HG03565 (cell line): ENCODE data around the gene ZNF710.
A peak's percentile ranks its signal among the peaks of the same experiment; 100 is the strongest.
"Not testable (repeated sequence)": the region's sequence is repeated elsewhere in the genome, so short reads cannot be mapped to it uniquely, and the experiment has no call there.

Source experiments
- ATAC-seq: cut with Tn5 transposase; IDR thresholded peaks from one replicate; pipeline ENCODE4 v1.9.1; 2021; ENCODE audit warnings: mild to moderate bottlenecking, moderate library complexity; ENCODE audit not compliant: unreplicated experiment

ZNF710 gene

DNA sequence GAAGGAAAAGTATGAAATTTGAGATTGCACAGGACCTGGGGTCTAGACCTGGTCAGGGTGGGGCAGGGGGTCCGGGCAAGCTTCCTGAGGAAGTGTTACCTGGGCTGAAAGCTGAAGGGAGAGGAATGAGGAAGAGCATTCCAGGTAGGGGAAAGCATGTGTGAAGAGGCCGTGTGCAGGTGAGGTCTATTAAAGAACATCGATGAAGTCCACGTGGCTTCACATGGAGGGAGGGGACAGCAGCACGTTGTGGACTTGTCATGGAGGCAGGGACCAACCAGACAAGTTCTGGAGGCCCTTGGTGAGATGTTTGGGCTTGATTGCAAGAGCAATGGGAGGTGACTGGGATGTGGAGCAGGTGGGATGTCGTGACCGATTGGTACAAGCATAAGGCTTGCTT lies 54.1 kb downstream of the ZNF710 start:
- ATAC-seq: no peak

DNA sequence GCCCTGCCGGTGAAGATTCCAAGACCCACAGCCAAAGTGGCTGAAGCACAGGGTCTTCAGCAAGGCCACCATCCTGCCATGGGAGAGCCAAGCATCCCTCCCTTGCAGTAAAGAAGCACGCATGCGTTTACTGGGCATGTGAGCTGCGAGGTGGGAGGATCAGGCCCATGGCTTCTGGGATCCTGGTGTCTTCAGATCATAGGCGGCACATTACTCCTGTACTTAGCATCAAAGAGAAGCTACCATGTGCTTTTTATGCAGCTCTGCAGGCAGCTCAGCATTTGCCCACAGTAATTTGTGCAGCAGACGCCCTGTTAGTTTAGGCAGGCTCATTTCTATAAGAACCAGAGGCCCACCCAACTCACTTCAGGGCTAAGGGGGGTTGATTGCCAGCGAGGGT lies 55.4 kb downstream of the ZNF710 start:
- no peak for ATAC-seq

DNA sequence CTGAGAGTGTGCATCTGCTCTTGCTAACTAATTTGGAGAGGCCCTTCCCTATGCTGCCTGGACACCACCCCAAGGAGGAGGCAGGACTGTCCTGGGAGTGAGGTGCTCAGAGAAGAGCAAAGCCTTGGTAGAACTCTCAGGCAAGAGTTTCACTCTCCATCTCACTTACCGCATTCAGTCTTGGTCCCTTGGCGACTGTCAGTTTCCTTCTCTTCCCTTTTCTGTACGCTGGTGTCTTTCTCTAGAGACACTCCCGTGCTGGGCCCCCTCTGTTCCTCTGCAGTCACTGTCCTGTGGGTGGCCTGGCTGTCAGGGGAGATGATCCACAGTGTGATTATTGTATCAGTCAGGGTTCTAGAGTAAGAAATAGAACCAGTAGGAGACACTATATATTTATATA lies 57.2 kb downstream of the ZNF710 start:
- no peak for ATAC-seq

DNA sequence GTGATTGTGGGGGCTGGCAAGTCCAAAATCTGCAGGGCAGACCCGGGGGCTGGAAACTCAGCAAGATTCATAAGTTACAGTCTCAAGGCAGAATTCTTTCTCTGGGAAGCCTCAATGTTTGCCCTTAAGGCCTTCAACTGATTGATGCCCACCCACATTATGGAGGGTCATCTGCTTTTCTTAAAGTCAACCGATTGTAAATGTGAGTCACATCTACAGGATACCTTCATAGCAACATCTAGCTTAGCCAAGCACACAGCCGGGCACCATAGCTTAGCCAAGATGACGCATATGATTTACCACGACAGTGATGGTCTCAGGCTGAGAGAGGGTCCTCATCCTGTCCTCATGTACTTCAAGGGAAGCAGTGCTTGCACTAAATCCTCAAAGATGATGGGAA lies 57.7 kb downstream of the ZNF710 start:
- no peak for ATAC-seq

DNA sequence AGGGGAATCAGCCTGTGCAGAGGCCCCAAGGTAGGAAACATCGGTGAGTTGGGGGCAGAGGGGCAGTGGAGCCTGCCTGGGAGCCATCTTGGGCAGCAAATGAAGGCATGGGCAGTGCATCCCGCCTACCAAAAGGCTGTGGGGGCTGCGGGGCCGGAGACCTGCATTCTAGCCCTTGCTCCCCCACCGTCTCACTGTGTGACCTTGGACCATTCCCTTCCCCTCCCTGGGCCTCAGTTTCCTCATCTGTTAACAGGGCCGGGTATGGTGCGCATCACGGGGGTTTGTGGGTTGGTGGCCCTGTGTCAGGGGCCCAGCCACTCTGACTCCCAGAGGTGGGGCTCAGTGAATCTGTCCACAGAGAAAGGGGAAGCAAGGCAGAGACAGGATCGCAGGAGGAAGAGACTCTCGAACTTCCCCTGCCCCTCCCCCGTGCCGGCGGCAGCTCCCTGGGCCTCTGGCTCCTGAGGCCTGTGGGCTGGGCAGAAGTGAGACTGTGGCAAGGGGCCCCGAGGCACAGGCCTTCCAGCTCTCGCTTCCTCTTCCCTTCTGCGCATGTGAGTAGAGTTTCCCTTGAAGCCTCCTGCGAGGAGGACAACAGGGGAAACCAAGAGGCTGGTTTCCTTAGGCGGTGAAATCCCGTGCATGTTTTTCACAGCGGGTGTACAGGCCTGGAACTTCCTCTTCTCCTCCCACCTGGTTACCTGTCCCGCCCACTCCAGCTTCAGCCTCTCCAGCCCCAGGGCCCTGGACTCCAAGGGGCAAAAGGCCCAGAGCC lies 58.3 kb downstream of the ZNF710 start:
- ATAC-seq: peak; percentile 86

DNA sequence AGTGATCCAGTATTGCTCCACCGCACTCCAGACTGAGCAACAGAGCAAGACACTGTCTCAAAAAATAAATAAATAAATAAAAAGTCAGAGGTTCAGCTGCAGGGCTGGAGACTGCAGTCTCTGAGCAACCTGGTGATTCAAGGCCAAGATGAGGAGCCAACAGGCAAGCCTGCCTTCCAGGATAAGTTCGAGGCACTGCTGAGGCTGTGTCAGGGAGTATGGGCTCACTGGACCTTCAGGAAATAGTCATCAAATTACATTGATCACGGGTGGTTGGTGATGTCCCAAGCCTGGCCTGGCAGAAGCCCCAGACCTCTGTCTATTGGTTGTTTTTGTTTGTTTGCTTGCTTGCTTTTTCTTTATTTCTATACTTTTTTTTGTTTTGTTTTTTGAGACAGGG lies 59.7 kb downstream of the ZNF710 start:
- no peak for ATAC-seq

DNA sequence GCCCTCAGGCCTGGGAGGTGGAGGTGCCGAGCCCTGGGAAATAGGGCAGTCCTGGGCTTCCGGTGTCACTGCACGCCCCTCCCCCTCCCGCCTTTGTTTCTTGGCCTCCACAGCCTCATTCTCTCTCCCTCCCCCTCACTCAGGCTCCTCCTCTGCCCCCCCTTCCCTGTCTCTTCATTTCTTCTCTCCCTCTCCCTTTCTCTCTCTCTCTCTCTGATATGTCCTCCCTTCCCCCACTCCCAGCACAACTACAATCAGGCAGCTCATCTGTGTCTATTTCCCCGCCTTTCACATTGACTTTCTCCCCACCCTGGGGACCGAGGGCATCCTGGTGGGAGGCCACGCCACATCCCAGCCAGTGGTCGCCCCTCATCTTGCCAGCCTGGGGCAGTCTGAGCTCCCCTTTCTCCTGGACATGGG lies 60.9 kb downstream of the ZNF710 start:
- ATAC-seq: no peak

DNA sequence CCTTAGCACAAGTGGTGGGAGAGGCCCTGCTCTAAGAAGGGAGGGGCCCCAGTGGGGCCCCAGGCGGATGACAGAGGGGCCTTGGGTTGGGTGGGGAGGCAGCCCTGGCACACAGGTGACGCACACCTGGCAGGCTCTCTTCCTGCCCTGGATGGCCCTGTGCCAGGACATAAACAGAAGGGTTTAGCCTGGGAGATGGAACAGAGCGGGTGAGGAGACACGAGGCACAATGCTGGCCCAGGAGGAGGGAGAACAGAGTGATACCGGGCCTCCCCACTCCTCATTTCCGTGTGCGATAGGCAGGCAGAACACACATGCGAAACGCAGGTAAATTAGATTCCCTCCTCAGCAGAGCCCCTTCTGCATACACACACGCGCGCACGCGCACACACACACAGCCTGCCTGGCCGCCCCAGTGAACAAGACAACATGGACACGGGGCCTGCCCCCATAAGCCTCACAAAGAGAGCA lies 61.4 kb downstream of the ZNF710 start:
- ATAC-seq: no peak

DNA sequence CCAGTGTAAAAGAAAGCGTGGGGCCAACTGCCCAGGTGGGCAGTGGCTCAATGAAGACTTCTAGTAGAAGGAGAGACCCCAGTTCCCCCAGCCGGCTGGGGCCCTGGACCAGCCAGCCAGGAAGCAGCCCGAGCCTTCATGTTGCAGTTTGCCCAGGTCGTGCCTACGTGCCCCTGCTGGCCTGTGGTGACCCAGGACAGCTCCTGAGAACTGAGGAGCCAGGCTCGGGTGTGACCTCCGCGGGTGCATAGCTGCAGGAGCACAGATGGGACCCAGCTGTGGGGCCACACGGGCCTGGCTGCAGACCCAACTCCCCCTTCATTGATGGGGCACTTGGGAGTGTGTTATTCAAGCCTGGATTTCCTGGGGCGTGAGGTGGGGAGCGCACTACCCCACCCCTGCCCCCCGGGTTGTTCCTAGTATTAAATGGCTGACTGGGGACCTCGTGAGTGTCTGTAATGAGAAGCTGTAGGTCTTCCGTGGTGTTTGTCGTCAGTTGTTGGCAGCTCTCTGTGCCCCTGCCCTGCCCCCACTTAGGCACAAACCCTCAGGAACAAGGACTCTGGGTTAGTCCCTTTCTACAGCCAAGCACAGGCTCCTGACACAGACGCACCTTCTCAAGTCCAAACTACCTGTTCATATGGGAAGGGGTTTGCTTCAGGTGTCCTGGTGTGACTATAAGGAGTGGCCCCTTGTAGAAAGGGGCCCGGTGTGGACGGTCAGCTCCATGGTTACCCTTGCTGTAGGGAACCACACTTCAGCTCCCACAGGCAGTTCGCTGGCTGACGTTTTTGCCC lies 62.0 kb downstream of the ZNF710 start:
- no peak for ATAC-seq

DNA sequence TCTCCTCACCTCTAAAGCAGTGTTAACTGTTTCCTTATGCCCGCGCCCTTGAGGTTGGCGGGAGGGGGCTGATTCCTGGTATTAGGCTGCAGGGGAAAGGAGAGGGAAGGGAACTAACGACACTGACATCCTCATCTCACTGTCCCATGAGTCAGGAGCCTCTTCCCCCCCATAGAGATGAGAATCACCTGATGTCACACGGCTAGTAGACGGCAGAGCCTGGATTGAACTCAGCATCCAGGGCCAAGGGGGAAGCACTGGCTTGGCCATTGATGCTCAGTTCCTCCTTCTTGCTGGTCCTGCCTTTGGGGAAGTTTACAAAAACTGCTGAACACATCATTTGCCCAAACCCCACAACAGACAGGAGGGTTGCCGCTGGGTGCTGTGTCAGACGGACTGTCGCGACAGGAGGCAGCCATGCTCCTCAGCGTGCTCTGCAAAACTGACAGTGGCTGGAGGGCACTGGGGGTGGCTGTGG lies 62.7 kb downstream of the ZNF710 start:
- no peak for ATAC-seq

DNA sequence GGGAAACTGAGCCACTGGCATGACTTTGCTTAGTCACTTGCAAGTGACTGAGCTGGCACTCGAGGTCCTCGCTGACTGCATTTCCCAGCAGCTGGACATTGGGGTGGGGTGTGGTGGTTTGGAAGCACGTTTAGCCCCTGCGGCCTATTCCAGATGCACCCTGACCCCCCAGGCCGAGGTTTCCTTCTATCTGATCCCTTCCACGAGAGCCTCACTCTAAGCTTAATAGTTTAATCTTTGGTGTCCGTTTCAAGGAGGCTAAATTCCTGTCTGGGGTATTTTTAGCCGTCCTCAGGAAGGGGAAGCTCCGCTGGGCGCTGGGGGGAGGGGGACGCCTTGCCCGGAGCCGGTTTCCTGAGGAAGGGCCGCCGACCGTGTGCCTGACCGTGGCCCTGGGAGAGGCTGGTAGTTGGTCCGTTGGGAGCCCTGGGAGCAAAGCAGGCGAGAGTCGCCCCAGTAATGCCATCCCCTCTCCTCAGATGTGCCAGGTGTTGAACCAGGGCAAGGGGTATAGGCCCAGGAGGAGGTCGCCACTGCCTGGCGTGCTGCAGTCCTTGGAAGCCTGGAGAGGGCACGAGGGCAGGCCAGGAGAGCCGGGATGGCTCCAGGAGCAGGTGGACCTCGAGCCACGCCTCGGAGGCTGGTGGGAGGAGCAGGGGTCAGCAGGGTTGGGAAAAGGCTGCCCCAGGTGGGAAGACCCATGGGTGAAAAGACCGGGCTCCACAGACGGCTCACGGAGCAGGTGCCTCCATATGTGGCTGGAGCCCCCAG lies 64.0 kb downstream of the ZNF710 start:
- ATAC-seq: no peak

DNA sequence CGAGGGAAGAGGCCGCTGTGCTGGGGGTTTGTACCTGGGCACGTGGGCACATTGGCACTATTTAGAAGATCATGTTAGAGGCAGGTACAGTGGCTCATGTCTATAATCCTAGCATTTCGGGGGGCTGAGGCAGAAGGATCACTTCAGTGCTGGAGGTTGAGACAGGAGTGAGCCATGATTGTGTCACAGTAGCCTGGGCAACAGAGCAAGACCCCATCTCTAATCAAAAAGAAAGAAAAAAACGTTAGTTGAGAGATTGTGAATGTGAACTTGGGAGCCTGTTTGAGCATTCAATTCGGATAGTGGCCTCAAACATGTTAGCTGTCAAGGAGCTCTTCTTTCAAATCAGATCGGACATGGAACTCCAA lies 64.5 kb downstream of the ZNF710 start:
- ATAC-seq: no peak

DNA sequence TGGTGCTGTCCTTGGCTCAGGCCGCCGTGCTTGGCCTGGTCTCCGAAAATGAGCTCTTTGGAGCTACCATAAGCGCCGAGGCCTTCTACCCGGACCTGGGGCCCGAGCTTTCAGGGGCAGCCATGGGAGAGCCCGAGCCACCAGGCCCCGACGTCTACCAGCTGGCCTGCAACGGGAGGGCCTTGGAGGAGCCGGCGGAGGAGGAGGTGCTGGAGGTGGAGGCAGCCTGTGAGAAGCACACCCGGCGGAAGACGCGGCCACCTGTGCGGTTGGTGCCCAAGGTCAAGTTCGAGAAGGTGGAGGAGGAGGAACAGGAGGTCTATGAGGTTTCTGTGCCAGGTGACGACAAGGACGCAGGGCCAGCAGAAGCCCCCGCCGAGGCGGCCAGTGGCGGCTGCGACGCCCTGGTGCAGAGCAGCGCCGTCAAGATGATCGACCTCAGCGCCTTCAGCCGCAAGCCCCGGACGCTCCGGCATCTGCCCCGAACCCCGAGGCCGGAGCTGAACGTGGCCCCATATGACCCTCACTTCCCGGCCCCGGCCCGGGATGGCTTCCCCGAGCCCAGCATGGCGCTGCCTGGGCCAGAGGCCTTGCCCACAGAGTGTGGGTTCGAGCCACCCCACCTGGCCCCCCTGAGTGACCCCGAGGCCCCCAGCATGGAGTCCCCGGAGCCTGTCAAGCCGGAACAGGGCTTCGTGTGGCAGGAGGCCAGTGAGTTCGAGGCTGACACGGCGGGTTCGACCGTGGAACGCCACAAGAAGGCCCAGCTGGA lies 66.2 kb downstream of the ZNF710 start:
- ATAC-seq: no peak

DNA sequence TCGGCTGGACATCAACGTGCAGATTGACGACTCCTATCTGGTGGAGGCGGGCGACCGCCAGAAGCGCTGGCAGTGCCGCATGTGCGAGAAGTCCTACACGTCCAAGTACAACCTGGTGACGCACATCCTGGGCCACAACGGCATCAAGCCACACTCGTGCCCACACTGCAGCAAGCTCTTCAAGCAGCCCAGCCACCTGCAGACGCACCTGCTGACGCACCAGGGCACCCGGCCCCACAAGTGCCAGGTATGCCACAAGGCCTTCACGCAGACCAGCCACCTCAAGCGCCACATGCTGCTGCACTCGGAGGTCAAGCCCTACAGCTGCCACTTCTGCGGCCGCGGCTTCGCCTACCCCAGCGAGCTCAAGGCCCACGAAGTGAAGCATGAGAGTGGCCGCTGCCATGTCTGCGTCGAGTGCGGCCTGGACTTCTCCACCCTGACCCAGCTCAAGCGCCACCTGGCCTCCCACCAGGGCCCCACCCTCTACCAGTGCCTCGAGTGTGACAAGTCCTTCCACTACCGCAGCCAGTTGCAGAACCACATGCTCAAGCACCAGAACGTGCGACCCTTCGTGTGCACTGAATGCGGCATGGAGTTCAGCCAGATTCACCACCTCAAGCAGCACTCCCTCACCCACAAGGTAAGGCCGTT lies 67.0 kb downstream of the ZNF710 start:
- no peak for ATAC-seq

DNA sequence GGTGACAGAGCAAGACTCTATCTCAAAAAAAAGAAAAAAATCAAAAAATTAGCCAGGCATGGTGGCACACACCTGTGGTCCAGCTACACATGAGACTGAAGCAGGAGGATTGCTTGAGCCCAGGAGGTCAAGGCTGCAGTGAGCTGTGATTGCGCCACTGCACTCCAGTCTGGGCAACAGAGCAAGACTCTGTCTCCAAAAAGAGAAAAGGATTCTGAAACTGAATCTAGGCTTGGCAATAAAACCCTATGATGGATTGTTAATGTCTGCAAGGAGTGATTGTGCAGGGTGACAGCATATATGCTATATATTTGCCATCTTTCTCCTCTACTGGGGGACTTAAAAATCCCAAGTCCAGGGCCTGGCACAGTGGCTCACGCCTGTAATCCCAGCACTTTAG lies 69.5 kb downstream of the ZNF710 start:
- ATAC-seq: not testable (repeated sequence)

DNA sequence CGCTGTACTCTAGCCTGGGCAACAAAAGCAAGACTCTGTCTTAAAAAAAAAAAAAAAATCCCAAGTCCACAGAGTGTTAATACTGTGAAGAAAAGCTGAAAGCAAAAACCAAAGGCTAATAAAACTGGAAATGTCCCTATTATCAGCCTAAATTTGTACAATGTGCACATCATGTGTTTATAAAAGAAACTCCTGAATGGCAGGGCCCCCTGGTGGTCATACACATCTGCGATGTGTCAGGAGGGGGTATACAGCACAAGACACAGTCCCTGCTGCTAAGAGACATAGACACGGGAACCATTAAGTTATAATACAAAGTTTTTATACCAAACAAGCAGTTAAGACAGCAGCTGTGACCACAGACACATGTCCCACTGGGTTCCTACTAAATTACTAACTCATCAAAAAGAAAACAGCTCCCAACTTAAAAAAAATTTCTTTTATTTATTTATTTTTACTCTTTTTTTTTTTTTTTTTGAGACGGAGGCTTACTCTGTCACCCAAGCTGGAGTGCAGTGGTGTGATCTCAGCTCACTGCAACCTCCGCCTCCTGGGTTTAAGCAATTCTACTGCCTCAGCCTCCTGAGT lies 70.2 kb downstream of the ZNF710 start:
- peak; percentile 49 for ATAC-seq

DNA sequence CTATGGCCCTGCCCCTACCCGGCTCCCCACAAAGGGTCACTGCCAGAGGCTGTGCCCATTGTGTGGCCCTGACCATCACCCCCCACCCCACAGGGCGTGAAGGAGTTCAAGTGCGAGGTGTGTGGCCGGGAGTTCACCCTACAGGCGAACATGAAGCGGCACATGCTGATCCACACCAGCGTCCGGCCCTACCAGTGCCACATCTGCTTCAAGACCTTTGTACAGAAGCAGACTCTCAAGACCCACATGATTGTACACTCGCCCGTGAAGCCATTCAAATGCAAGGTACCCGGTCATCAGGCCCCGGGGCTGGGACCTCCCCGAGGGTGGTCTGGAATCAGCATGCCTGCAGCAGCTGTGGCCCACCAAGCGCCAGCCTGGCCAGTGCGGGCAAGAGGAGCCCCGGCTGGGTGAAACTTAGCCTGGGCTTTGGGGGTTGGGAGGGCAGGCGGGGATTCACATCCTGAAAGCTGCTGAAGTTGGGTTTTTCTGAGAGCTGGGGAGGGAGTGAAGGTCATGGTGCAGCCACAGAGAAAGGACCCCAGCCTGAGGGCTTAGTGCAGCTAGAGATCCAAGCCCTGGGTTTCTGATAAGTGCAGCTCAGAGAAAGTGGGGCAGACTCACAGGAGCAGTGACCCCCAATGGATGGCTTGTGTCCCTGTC lies 72.0 kb downstream of the ZNF710 start:
- ATAC-seq: no peak

DNA sequence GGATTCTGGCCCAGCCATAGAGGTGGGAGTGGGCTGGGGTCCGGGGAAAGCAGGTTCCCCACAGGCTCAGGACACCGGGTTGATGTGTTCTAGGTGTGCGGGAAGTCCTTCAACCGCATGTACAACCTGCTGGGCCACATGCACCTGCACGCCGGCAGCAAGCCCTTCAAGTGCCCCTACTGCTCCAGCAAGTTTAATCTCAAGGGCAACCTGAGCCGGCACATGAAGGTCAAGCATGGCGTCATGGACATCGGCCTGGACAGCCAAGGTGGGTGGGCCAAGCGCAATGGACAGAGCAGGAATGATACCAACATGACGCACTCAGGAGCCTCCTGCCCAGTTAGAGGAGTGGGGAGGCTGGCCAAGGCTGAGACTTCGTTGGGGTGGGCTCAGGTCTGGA lies 72.9 kb downstream of the ZNF710 start:
- no peak for ATAC-seq

DNA sequence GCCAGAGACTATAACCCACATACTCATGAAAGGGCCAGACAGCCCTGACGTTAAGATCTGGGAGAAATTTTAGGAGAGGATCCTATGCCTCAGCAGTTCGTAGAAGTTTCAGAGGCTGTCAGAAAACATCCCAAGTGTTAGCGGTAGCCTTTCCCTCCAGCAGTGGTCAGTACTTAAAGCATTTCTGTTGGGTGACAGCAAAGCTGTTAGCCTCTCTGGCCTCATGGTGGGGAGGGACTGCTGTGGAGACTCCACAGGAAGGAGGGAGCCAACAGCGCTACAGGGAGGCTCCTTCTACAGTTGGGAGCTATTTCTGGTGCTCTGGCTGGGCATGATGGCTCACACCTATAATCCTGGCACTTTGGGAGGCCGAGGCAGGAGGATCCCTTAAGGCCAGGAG lies 73.8 kb downstream of the ZNF710 start:
- no peak for ATAC-seq
